Panc1 (cell line): ENCODE results near the gene BTBD8. TPM values are rescaled to one million over a fixed set of nuclear protein-coding genes. Genes with fewer than 3 reads are reported as not detected.

Experiments
- ATAC-seq: fragments of 200-7000 bp; cut with Tn5 transposase; 2 replicates; pipeline ENCODE4 v1.9.1; 2020; ENCODE audit warnings: mild to moderate bottlenecking, moderate library complexity
- BruUV-seq: library from RNA; stranded (reverse); fragments of 400-500 nt; replicated peaks from 2 replicates; lab custom pipeline; 2021; lab: Mats Ljungman, UMichigan
- CTCF ChIA-PET: fragments of 300-600 bp; sonication (Branson Sonifier 250); formaldehyde crosslinking; loops from one replicate; lab custom pipeline; 2022; ENCODE audit warnings: antibody characterized with exemption; lab: Charles Lee
- POLR2A ChIA-PET: fragments of 300-600 bp; sonication (Branson Sonifier 250); formaldehyde crosslinking; loops from one replicate; lab custom pipeline; 2022; ENCODE audit warnings: antibody characterized with exemption; lab: Charles Lee
- DNase-seq: peaks from one replicate; pipeline ENCODE4 v3.0.0-alpha.2; 2010; ENCODE audit warnings: low read depth, low spot score
- H3K27ac ChIP-seq: 2 replicates; pipeline ENCODE4 v1.5.1; 2011; ENCODE audit warnings: mild to moderate bottlenecking, low read length, inconsistent platforms
- H3K27me3 ChIP-seq: fragments of 200-500 bp; sonication (Bioruptor generic); 2 replicates; pipeline ENCODE4 v1.6.0; 2014; ENCODE audit warnings: low read length, inconsistent platforms; ENCODE audit not compliant: control insufficient read depth, insufficient read depth
- H3K36me3 ChIP-seq: fragments of 200-500 bp; sonication (Bioruptor generic); 2 replicates; pipeline ENCODE4 v1.5.1; 2014; ENCODE audit warnings: inconsistent platforms, mild to moderate bottlenecking, low read length, moderate library complexity; ENCODE audit not compliant: control insufficient read depth, insufficient read depth
- H3K4me1 ChIP-seq: 2 replicates; pipeline ENCODE4 v1.5.1; 2011; ENCODE audit warnings: inconsistent platforms, mild to moderate bottlenecking, low read length, moderate library complexity; ENCODE audit not compliant: control insufficient read depth, insufficient read depth
- H3K4me3 ChIP-seq, 2 experiments: 2 replicates each; pipeline ENCODE4 v1.5.1; 2011 to 2012; ENCODE audit warnings: low read depth in 2 of 2, low read length in 2 of 2, mild to moderate bottlenecking in 2 of 2, inconsistent platforms in 1 of 2, moderate library complexity in 1 of 2
- H3K9me3 ChIP-seq: fragments of 200-500 bp; sonication (Bioruptor generic); 2 replicates; pipeline ENCODE4 v1.5.1; 2014; ENCODE audit warnings: low read depth, mild to moderate bottlenecking, inconsistent platforms, low read length, moderate library complexity; ENCODE audit not compliant: control insufficient read depth, insufficient read depth
- CTCF ChIP-seq: fragments of 450-650 bp; IDR thresholded peaks from 2 replicates; pipeline ENCODE4 v1.5.1; 2017; ENCODE audit warnings: mild to moderate bottlenecking
- POLR2AphosphoS5 ChIP-seq: IDR thresholded peaks from 2 replicates; pipeline ENCODE4 v1.6.1; 2012; ENCODE audit warnings: mild to moderate bottlenecking, low read depth, low read length, moderate library complexity
- SIN3A ChIP-seq: IDR thresholded peaks from 2 replicates; pipeline ENCODE4 v1.6.1; 2012; ENCODE audit warnings: low read depth, mild to moderate bottlenecking, low read length, moderate library complexity, borderline replicate concordance; ENCODE audit not compliant: insufficient read depth
- TCF7L2 ChIP-seq: IDR thresholded peaks from 2 replicates; pipeline ENCODE4 v1.6.1; 2011; ENCODE audit warnings: mild to moderate bottlenecking, low read depth, low read length, inconsistent platforms
- in situ Hi-C: cut with HindIII; loops from 2 replicates; pipeline ENCODE4 v1.10.0; 2016; ENCODE audit warnings: low sequenced_read_pairs, low pct_unique_long_range_greater_than_20kb
- intact Hi-C: fragments of 100-400 bp; cut with micrococcal nuclease; formaldehyde crosslinking; loops from one replicate; pipeline ENCODE4 v1.10.0; 2022; ENCODE audit not compliant: unreplicated experiment
- total RNA-seq: library from RNA; stranded (reverse); gene quantifications from one replicate; pipeline ENCODE4 v1.2.1, GENCODE V29; 2021; ENCODE audit not compliant: unreplicated experiment
- TF ChIP-seq, protein P1 (sequence below), 2 experiments: IDR thresholded peaks; 2 replicates each; pipeline ENCODE4 v1.6.1; 2011 to 2012; ENCODE audit warnings: low read depth in 2 of 2, control low read depth in 1 of 2, low read length in 1 of 2, mild to moderate bottlenecking in 1 of 2, moderate library complexity in 1 of 2; ENCODE audit not compliant: insufficient read depth in 1 of 2

The BTBD8 gene
- total RNA-seq, 1 experiment from 2014 or later, result 0.69 TPM

DNA sequence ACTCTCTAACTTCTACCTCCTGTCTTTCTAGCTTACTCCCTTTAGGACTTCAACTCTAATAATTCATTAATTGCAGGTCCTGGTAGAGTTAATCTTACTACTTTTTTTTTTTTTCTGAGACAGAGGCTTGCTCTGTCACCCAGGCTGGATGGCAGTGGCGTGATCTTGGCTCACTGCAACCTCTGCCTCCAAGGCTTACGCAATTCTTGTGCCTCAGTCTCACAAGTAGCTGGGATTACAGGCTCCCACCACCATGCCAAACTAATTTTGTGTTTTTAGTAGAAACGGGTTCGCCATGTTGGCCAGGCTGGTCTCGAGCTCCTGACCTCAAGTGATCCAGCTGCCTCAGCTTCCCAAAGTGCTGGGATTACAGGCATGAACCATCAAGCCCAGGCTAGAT is 15.7 kb downstream of the BTBD8 start:
- no peaks in the 10 kb centered on the region for H3K36me3 ChIP-seq
- TF ChIP-seq SIN3A (no peak), TCF7L2 (no peak), POLR2AphosphoS5 (no peak), CTCF (no peak)
- TF ChIP-seq, protein P1, sequence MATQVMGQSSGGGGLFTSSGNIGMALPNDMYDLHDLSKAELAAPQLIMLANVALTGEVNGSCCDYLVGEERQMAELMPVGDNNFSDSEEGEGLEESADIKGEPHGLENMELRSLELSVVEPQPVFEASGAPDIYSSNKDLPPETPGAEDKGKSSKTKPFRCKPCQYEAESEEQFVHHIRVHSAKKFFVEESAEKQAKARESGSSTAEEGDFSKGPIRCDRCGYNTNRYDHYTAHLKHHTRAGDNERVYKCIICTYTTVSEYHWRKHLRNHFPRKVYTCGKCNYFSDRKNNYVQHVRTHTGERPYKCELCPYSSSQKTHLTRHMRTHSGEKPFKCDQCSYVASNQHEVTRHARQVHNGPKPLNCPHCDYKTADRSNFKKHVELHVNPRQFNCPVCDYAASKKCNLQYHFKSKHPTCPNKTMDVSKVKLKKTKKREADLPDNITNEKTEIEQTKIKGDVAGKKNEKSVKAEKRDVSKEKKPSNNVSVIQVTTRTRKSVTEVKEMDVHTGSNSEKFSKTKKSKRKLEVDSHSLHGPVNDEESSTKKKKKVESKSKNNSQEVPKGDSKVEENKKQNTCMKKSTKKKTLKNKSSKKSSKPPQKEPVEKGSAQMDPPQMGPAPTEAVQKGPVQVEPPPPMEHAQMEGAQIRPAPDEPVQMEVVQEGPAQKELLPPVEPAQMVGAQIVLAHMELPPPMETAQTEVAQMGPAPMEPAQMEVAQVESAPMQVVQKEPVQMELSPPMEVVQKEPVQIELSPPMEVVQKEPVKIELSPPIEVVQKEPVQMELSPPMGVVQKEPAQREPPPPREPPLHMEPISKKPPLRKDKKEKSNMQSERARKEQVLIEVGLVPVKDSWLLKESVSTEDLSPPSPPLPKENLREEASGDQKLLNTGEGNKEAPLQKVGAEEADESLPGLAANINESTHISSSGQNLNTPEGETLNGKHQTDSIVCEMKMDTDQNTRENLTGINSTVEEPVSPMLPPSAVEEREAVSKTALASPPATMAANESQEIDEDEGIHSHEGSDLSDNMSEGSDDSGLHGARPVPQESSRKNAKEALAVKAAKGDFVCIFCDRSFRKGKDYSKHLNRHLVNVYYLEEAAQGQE (IDR thresholded peaks at IDR 0.05; ENCODE audit: insufficient read depth in 1 of 2, low read depth in 2 of 2, low read length in 1 of 2), result no peak
- DNase-seq (no peak), ATAC-seq (no peak)
- no peak overlapping the region for H3K4me3 ChIP-seq
- no peak overlapping the region for H3K27ac ChIP-seq
- intact Hi-C loops, result no loop called here
- in situ Hi-C loops, result no loop called here
- H3K9me3 ChIP-seq, result no peaks in the 10 kb centered on the region
- BruUV-seq, result no TSS peak
- H3K4me1 ChIP-seq, result no peaks in the 10 kb centered on the region
- H3K27me3 ChIP-seq, result no peaks in the 10 kb centered on the region; the same call in 1 of the 2 replicates
- ChIA-PET CTCF (no interaction called here), POLR2A (no interaction called here)

DNA sequence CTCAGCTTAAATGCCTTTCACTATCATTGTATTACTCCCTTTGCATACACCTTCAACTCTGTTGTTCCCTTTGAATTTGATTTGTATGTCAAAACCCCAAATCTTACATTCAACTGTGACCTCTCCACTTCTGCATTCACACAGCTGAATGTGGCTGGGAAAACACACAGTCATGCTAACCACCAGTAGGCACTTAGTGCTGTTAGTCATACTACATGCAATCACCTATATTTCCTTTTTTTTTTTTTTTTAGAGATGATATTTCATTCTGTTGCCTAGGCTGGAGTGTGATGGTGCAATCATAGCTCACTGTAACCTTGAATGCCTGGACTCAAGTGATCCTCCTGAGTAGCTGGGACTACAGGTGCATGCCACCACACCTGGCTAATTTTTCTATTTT is 16.2 kb downstream of the BTBD8 start:
- Histone ChIP-seq H3K4me3 (no peak overlapping the region), H3K27me3 (no peaks in the 10 kb centered on the region; the same call in 1 of the 2 replicates), H3K27ac (no peak overlapping the region), H3K36me3 (no peaks in the 10 kb centered on the region), H3K4me1 (no peaks in the 10 kb centered on the region), H3K9me3 (no peaks in the 10 kb centered on the region)
- CTCF ChIA-PET, result no interaction called here
- no peak for ATAC-seq
- POLR2A ChIA-PET, result no interaction called here
- TF ChIP-seq SIN3A (no peak), CTCF (no peak), POLR2AphosphoS5 (no peak), TCF7L2 (no peak)
- TF ChIP-seq, protein P1 (IDR thresholded peaks at IDR 0.05; ENCODE audit: insufficient read depth in 1 of 2, low read depth in 2 of 2, low read length in 1 of 2), result no peak
- in situ Hi-C loops, result no loop called here
- intact Hi-C loops, result no loop called here
- BruUV-seq, result no TSS peak
- no peak for DNase-seq
